Prostate gland (tissue), 2 donors: Measurements from ENCODE around the gene U2AF2. TPM values are rescaled to one million over a fixed set of nuclear protein-coding genes. Genes with fewer than 3 reads are reported as not detected.

Experiments used
- DNase-seq: peaks from one replicate; pipeline ENCODE4 v3.0.0-alpha.2; 2019; ENCODE audit warnings: low spot score
- H3K27ac ChIP-seq, 2 donors: fragments of 200-600 bp; sonication (generic); 2 replicates each; pipeline ENCODE4 v1.5.1; 2017 to 2019
- H3K27me3 ChIP-seq: fragments of 200-600 bp; sonication (generic); replicated peaks from 2 replicates; pipeline ENCODE4 v1.5.1; 2019; ENCODE audit not compliant: insufficient read depth
- H3K36me3 ChIP-seq, 2 donors: fragments of 200-600 bp; sonication (generic); 1 replicate in 1 of 2; 2 replicates in 1 of 2; pipeline versions ENCODE4 v1.5.1 to v1.8.1; 2017 to 2019
- H3K4me1 ChIP-seq: fragments of 200-600 bp; sonication (generic); replicated peaks from 2 replicates; pipeline ENCODE4 v1.5.1; 2019
- H3K4me3 ChIP-seq, 2 donors: fragments of 200-600 bp; sonication (generic); 2 replicates each; pipeline ENCODE4 v1.5.1; 2017 to 2019
- H3K9me3 ChIP-seq: fragments of 200-600 bp; sonication (generic); 2 replicates; pipeline ENCODE4 v1.5.1; 2017
- POLR2A ChIP-seq: fragments of 450-650 bp; IDR thresholded peaks from one replicate; pipeline ENCODE4 v1.6.1; 2016; ENCODE audit warnings: antibody characterized with exemption, mild to moderate bottlenecking
- POLR2AphosphoS5 ChIP-seq: sonication (generic); formaldehyde crosslinking; IDR thresholded peaks from one replicate; pipeline ENCODE4 v1.6.1; 2017; ENCODE audit warnings: antibody characterized with exemption
- WGBS: methylation state at CpG from one replicate; pipeline ENCODE4 v1.1.5; 2018; 5-methylcytosine and 5-hydroxymethylcytosine counted together
- intact Hi-C: fragments of 100-400 bp; cut with DNase I; formaldehyde crosslinking; loops from one replicate; pipeline ENCODE4 v1.14.2; 2022
- total RNA-seq, 2 donors: library from RNA; depleted of rRNA; stranded (reverse); fragments of >200 nt; gene quantifications; one replicate each; pipeline ENCODE4 v1.1.0, GENCODE V29; 2016
- TF ChIP-seq, protein P1 (sequence below), 4 experiments: fragments of 200-600 bp in 2 of 4; fragments of 450-650 bp in 2 of 4; sonication (generic) in 2 of 4; IDR thresholded peaks; 1 replicate in 3 of 4; 2 replicates in 1 of 4; pipeline ENCODE4 v1.5.1; 2016 to 2019; ENCODE audit warnings: antibody characterized with exemption in 4 of 4, mild to moderate bottlenecking in 2 of 4, moderate library complexity in 2 of 4

Gene U2AF2
- total RNA-seq, 2 donors from 2014 or later, result 99.2 to 224 TPM

- intact Hi-C loops, result no loop called here
- Histone ChIP-seq H3K27me3 (no peaks in the 10 kb centered on the region), H3K4me1 (no peaks in the 10 kb centered on the region), H3K27ac (no peak overlapping the region), H3K4me3 (no peak overlapping the region), H3K9me3 (no peaks in the 10 kb centered on the region), H3K36me3 (peaks cover 2 to 55% of the 10 kb centered on the region in 2 donors)
- WGBS, result 85% methylated on average over 15 of the region's 15 CpGs
- DNase-seq, result no peak
- TF ChIP-seq, protein P1, sequence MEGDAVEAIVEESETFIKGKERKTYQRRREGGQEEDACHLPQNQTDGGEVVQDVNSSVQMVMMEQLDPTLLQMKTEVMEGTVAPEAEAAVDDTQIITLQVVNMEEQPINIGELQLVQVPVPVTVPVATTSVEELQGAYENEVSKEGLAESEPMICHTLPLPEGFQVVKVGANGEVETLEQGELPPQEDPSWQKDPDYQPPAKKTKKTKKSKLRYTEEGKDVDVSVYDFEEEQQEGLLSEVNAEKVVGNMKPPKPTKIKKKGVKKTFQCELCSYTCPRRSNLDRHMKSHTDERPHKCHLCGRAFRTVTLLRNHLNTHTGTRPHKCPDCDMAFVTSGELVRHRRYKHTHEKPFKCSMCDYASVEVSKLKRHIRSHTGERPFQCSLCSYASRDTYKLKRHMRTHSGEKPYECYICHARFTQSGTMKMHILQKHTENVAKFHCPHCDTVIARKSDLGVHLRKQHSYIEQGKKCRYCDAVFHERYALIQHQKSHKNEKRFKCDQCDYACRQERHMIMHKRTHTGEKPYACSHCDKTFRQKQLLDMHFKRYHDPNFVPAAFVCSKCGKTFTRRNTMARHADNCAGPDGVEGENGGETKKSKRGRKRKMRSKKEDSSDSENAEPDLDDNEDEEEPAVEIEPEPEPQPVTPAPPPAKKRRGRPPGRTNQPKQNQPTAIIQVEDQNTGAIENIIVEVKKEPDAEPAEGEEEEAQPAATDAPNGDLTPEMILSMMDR (IDR thresholded peaks at IDR 0.05), result no peak
- no peak for TF ChIP-seq POLR2AphosphoS5
- no peak for TF ChIP-seq POLR2A
Observed at GRCh38 chr19:55694241-55694655, 39.4 kb downstream of the U2AF2 start.

- 93% methylated on average over 37 of the region's 37 CpGs for WGBS
- Histone ChIP-seq H3K36me3 (peaks cover 2 to 53% of the 10 kb centered on the region in 2 donors), H3K4me3 (no peak overlapping the region), H3K9me3 (no peaks in the 10 kb centered on the region), H3K27me3 (no peaks in the 10 kb centered on the region), H3K27ac (no peak overlapping the region), H3K4me1 (no peaks in the 10 kb centered on the region)
- intact Hi-C loops, result no loop called here
- no peak for TF ChIP-seq POLR2A
- TF ChIP-seq POLR2AphosphoS5, result no peak
- DNase-seq, result no peak
Observed at GRCh38 chr19:55694656-55695491, 40.0 kb downstream of the U2AF2 start.

GRCh38 chr19:55695511-55696290 lies 40.9 kb downstream of the U2AF2 start:
- peaks cover 2 to 45% of the 10 kb centered on the region in 2 donors for H3K36me3 ChIP-seq
- TF ChIP-seq POLR2A (no peak), POLR2AphosphoS5 (no peak)
- TF ChIP-seq, protein P1 (IDR thresholded peaks at IDR 0.05), result no peak
- H3K27me3 ChIP-seq, result no peaks in the 10 kb centered on the region
- no peaks in the 10 kb centered on the region for H3K9me3 ChIP-seq
- intact Hi-C loops, result no loop called here
- no peak for DNase-seq
- H3K27ac ChIP-seq, result no peak overlapping the region
- H3K4me3 ChIP-seq, result no peak overlapping the region
- WGBS, result 93% methylated on average over 23 of the region's 23 CpGs
- no peaks in the 10 kb centered on the region for H3K4me1 ChIP-seq

GRCh38 chr19:55696301-55697068 lies 41.6 kb downstream of the U2AF2 start:
- Histone ChIP-seq H3K36me3 (peaks cover 2 to 40% of the 10 kb centered on the region in 2 donors), H3K27ac (no peak overlapping the region), H3K27me3 (no peaks in the 10 kb centered on the region), H3K9me3 (no peaks in the 10 kb centered on the region), H3K4me3 (no peak overlapping the region), H3K4me1 (no peaks in the 10 kb centered on the region)
- intact Hi-C loops, result no loop called here
- 94% methylated on average over 19 of the region's 20 CpGs for WGBS
- TF ChIP-seq POLR2A, result no peak
- TF ChIP-seq, protein P1 (IDR thresholded peaks at IDR 0.05), result no peak
- TF ChIP-seq POLR2AphosphoS5, result no peak
- no peak for DNase-seq

DNA sequence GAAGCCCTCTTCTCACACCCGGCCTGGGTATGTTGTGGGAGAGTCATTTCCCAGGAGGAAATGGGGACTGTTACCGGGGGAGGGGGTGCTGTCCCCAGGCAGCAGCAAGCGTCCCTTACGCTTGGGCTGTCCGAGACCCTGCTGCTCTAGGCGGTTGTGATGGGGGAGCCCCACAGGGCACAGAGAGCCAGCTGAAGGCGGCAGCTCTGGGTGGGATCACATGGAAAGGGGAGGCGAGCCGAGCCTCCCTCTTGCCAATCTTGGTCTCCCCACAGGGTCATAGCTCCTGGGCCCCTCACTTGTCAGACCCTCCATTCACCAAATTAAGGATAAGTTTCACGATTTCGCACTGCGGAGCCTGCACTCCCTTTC lies 42.2 kb downstream of the U2AF2 start:
- no peak overlapping the region for H3K27ac ChIP-seq
- H3K36me3 ChIP-seq, result peaks cover 2 to 40% of the 10 kb centered on the region in 2 donors
- 91% methylated on average over 12 of the region's 12 CpGs for WGBS
- intact Hi-C loops, result no loop called here
- no peaks in the 10 kb centered on the region for H3K4me1 ChIP-seq
- TF ChIP-seq, protein P1 (IDR thresholded peaks at IDR 0.05), result no peak
- TF ChIP-seq POLR2AphosphoS5 (no peak), POLR2A (no peak)
- H3K27me3 ChIP-seq, result no peaks in the 10 kb centered on the region
- H3K4me3 ChIP-seq, result no peak overlapping the region
- H3K9me3 ChIP-seq, result no peaks in the 10 kb centered on the region
- no peak for DNase-seq
